MM.1S (cell line): ENCODE results near the gene NABP1.

ENCODE experiments used
- CTCF ChIP-seq: fragments of 300-600 bp; sonication (generic); IDR thresholded peaks from 2 replicates; pipeline ENCODE4 v1.5.1; 2016; ENCODE audit warnings: antibody characterized with exemption, low read length, mixed read lengths
- EZH2 ChIP-seq: fragments of 300-600 bp; sonication (generic); optimal IDR thresholded peaks from 2 replicates; pipeline ENCODE3; 2017; ENCODE audit warnings: low read depth, mild to moderate bottlenecking, antibody characterized with exemption, low read length, mixed read lengths
- EZH2phosphoT487 ChIP-seq: fragments of 300-600 bp; sonication (generic); IDR thresholded peaks from 2 replicates; pipeline ENCODE4 v1.6.1; 2018; ENCODE audit warnings: antibody characterized with exemption, low read length

- TF ChIP-seq CTCF (no peak), EZH2phosphoT487 (no peak), EZH2 (no peak)
Measured at GRCh38 chr2:191657977-191658376, 20.0 kb upstream of the NABP1 start.
